ENCODE measurements around the gene ZNRF1.

GRCh38 chr16:75019586-75019985 lies 20.8 kb downstream of the ZNRF1 start:
- no peak for TF ChIP-seq FOXP2 (optimal IDR thresholded peaks at IDR 0.05; ENCODE audit: control extremely low read depth, extremely low read length, insufficient read depth)
- TF ChIP-seq POLR2AphosphoS5 (IDR thresholded peaks at IDR 0.05; ENCODE audit: borderline replicate concordance, low read depth, low read length), result no peak
